Tibial artery (tissue), 4 donors: ENCODE data around the gene RBFOX1.

Experiments used
- DNase-seq, 2 donors: peaks; one replicate each; pipeline ENCODE4 v3.0.0-alpha.2; 2019
- H3K27ac ChIP-seq, 2 donors: fragments of 200-600 bp; sonication (generic) in 1 of 2; 1 replicate in 1 of 2; 2 replicates in 1 of 2; pipeline ENCODE4 v1.5.1; 2018 to 2019; ENCODE audit warnings: mild to moderate bottlenecking in 1 of 2
- H3K27me3 ChIP-seq, 2 donors: fragments of 200-600 bp; sonication (generic) in 1 of 2; one replicate each; pipeline versions ENCODE4 v1.5.1 to v1.6.0; 2016 to 2019
- H3K36me3 ChIP-seq, 3 donors: fragments of 200-600 bp; sonication (generic) in 2 of 3; one replicate each; pipeline ENCODE4 v1.5.1; 2016 to 2019; ENCODE audit warnings: mild to moderate bottlenecking in 2 of 3
- H3K4me1 ChIP-seq, 4 donors: fragments of 200-600 bp; sonication (generic) in 2 of 4; 1 replicate in 3 of 4; 2 replicates in 1 of 4; pipeline ENCODE4 v1.5.1; 2016 to 2019
- H3K4me3 ChIP-seq, 2 donors: fragments of 200-600 bp; sonication (generic) in 1 of 2; 1 replicate in 1 of 2; 2 replicates in 1 of 2; pipeline ENCODE4 v1.5.1; 2018 to 2019; ENCODE audit warnings: mild to moderate bottlenecking in 2 of 2
- H3K9me3 ChIP-seq, 3 donors: fragments of 200-600 bp; sonication (generic) in 1 of 3; one replicate each; pipeline ENCODE4 v1.5.1; 2016 to 2019
- CTCF ChIP-seq, 2 experiments: fragments of 200-600 bp in 1 of 2; fragments of 450-650 bp in 1 of 2; IDR thresholded peaks; one replicate each; pipeline ENCODE4 v1.5.1; 2017 to 2019; ENCODE audit warnings: antibody characterized with exemption in 2 of 2, mild to moderate bottlenecking in 1 of 2, moderate library complexity in 1 of 2
- intact Hi-C: fragments of 100-400 bp; cut with DNase I; formaldehyde crosslinking; loops from one replicate; pipeline ENCODE4 v1.15.0; 2023; ENCODE audit warnings: low total_unique reads

RBFOX1 gene

GRCh38 chr16:7443648-7444365 lies 111.2 kb downstream of the RBFOX1 start:
- Histone ChIP-seq H3K4me3 (no peak overlapping the region), H3K27ac (no peak overlapping the region), H3K9me3 (no peaks in the 10 kb centered on the region), H3K27me3 (no peaks in the 10 kb centered on the region), H3K36me3 (no peaks in the 10 kb centered on the region), H3K4me1 (no peaks in the 10 kb centered on the region)
- intact Hi-C loops: no loop called here
- TF ChIP-seq CTCF (IDR thresholded peaks at IDR 0.05): no peak
- DNase-seq: no peak

- H3K36me3 ChIP-seq: no peaks in the 10 kb centered on the region
- H3K27ac ChIP-seq: no peak overlapping the region
- intact Hi-C loops: no loop called here
- H3K27me3 ChIP-seq: no peaks in the 10 kb centered on the region
- H3K9me3 ChIP-seq: peaks cover 0 to 3% (median 0%) of the 10 kb centered on the region in 3 donors
- TF ChIP-seq CTCF (IDR thresholded peaks at IDR 0.05): no peak
- no peak for DNase-seq
- H3K4me1 ChIP-seq: no peaks in the 10 kb centered on the region
- no peak overlapping the region for H3K4me3 ChIP-seq
Measured at GRCh38 chr16:7449306-7449705, 116.7 kb downstream of the RBFOX1 start.

- intact Hi-C loops: no loop called here
- no peak for DNase-seq
- Histone ChIP-seq H3K4me1 (no peaks in the 10 kb centered on the region), H3K27ac (no peak overlapping the region), H3K4me3 (no peak overlapping the region), H3K9me3 (peaks cover 0 to 3% (median 0%) of the 10 kb centered on the region in 3 donors), H3K36me3 (no peaks in the 10 kb centered on the region), H3K27me3 (no peaks in the 10 kb centered on the region)
- no peak for TF ChIP-seq CTCF (IDR thresholded peaks at IDR 0.05)
Measured at GRCh38 chr16:7449808-7450207, 117.2 kb downstream of the RBFOX1 start.

GRCh38 chr16:7450440-7450839 lies 117.8 kb downstream of the RBFOX1 start:
- Histone ChIP-seq H3K4me3 (no peak overlapping the region), H3K36me3 (no peaks in the 10 kb centered on the region)

GRCh38 chr16:7452090-7452489 lies 119.4 kb downstream of the RBFOX1 start:
- TF ChIP-seq CTCF (IDR thresholded peaks at IDR 0.05): no peak
- peaks cover 0 to 3% (median 0%) of the 10 kb centered on the region in 3 donors for H3K9me3 ChIP-seq
- no peaks in the 10 kb centered on the region for H3K27me3 ChIP-seq
- no peaks in the 10 kb centered on the region for H3K4me1 ChIP-seq
- H3K36me3 ChIP-seq: no peaks in the 10 kb centered on the region
- intact Hi-C loops: no loop called here
- H3K27ac ChIP-seq: no peak overlapping the region
- no peak overlapping the region for H3K4me3 ChIP-seq
- DNase-seq: no peak

More at GRCh38 chr16:7450440-7450839, 117.8 kb downstream of the RBFOX1 start:
- intact Hi-C loops: no loop called here
- Histone ChIP-seq H3K9me3 (peaks cover 0 to 3% (median 0%) of the 10 kb centered on the region in 3 donors), H3K27me3 (no peaks in the 10 kb centered on the region), H3K4me1 (no peaks in the 10 kb centered on the region), H3K27ac (no peak overlapping the region)
- no peak for DNase-seq
- TF ChIP-seq CTCF (IDR thresholded peaks at IDR 0.05): no peak
